GM21825 (cell line): ENCODE results near the gene CBARP.

Source experiments
- ATAC-seq: cut with Tn5 transposase; IDR thresholded peaks from one replicate; pipeline ENCODE4 v1.9.1; 2021; ENCODE audit warnings: mild to moderate bottlenecking, moderate library complexity; ENCODE audit not compliant: unreplicated experiment

Gene CBARP, protein sequence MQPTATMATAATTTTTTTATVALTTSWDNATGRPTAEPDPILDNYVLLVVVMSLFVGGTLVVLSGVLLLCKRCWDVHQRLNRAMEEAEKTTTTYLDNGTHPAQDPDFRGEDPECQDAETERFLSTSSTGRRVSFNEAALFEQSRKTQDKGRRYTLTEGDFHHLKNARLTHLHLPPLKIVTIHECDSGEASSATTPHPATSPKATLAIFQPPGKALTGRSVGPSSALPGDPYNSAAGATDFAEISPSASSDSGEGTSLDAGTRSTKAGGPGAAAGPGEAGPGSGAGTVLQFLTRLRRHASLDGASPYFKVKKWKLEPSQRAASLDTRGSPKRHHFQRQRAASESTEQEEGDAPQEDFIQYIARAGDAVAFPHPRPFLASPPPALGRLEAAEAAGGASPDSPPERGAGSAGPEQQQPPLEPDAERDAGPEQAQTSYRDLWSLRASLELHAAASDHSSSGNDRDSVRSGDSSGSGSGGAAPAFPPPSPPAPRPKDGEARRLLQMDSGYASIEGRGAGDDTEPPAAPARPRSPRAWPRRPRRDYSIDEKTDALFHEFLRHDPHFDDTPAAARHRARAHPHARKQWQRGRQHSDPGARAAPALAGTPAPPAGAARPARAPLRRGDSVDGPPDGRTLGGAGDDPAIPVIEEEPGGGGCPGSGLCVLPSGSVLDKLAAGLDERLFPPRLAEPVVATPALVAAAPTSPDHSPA

DNA sequence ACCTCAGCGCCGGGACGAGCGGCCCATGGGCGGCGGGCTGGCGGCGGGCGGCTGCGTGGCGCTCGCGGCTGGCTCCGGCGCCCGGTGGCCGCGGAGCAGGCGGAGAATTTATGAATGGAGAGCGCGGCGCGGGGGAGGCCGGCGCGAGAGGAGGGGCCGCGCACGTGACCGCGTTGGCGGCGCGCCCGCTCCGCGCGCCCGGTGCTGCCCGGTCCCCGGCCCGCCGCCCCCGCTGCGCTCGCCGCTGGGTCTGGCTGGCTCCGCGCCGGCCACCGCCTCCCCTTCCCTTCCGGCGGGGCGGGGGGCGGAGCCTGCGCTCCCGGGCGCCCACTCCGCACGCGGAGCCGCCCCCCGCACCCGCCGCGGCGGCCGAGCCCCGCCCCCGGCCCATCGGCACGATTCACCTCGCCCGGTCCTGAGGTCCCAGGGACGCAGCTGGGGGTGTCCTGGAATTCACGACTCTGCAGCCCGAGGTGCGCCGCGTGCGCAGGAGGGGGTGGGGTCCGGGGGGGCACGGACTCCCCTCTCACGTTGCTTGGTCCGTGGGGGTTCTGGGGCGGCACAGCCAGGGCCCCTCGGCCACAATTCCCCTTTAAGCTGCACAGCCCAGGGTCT lies at the start of gene CBARP:
Gene CBARP (minus strand): TSS at position 252 of the 615 bp plus-strand sequence. CDS start 1,905 bp downstream, outside the sequence.
- no peak for ATAC-seq

DNA sequence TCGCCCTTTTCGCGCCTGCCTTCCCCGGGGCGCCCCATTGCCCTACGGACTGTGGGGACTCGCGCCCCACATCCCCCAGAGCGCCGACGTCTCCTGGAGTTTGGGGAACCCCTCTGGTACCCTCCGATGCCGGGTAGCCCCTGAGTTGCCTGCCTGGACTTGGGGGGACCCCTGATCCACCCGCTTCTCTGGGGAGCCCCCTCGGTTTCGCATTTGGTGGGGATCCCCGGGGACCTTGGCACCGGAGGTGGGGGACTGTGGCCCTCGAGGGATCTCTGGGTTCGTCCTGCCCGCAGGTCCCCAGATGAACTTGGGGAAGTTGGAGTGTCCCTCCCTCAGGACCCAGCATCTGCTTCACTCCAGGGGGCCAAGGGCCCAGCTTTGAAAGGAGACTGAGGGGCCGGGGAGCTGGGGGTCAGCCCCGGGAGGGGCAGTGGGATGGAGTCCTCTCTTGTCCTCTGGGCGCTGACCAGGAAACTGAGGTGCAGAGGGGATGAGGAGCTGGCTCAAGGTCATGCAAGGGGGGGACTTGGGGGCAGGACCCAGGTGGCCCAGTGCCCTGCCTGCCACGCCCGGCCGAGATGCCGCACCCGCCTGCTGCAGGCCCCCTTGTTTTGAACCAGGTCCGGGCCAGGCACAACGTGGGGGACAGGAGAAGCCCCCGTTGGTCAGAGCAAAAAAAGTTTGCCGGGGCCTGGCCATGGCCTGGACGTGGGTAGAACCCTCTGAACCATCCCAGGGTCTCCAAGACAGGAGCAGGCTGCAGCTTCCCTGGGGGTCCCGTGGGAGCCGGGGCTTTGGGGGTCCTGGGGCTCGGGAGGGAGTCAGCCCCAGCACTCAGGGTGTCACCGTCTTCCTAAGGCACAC lies 48.9 kb upstream of the CBARP start:
- no peak for ATAC-seq

DNA sequence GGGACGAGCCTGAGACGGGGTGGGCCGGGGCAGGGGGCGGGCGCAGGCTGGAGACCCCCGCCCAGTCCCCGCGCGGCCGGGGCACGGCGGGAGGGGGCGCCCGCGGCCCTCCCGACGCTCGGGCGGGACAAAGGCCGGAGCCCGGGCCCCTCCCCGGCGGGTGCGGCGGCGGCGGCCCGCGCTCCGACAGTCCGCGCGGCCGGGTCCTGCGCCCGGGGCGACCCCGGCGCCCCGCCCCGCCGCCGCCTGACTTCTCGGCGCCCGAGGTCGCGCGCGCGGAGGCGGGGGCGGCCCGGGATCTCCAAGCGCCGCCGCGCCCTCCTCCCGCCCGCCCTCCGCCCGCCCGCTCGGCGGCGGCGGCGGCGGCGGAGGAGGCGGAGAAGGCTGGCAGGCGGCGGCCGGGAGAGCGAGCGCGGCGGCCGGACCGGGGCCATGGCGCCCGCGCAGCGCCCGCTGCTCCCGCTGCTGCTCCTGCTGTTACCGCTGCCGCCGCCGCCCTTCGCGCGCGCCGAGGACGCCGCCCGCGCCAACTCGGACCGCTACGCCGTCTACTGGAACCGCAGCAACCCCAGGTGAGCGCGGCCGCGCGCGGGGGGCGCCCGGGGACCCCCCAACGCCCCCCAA lies 48.0 kb upstream of the CBARP start, which contains the start of gene EFNA2:
Gene EFNA2 (plus strand): TSS at position 137 of the 624 bp plus-strand sequence. CDS start 296 bp downstream, at position 433.
- ATAC-seq, result no peak

DNA sequence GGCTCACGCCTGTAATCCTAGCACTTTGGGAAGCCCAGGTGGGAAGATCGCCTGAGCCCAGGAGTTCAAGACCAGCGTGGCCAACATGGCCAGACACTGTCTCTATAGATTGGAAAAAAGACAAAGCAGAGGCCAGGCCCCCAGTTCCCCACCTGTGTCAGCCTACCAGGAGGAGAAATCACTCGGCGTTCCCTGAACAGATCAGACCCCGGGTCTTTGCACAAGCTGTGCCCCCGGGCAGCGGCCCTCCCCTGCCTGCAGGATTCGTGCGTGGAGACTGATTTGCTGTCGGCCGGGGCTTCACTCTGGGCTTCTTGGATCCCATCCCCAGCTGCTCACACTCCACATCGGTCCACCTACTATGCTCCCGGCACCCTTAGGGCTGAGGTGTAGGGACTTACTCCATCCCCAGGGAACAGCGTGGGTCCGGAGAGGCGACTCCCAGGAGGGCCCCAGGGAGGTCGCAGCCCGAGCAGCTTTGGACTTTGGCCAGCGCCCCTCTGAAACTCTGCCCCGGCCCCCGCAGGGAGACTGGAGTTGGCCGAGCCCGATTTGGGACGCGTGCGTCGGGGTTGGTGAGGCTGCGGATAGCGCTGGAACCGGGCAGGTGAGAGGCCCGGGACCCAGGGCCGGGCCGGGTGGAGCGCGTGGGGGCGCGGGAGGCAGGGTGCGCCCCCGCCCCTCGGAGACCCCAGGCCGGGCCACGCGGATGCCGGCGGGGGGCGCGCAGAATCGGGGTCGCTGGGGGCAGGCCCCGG lies 47.4 kb upstream of the CBARP start:
- ATAC-seq, result no peak

DNA sequence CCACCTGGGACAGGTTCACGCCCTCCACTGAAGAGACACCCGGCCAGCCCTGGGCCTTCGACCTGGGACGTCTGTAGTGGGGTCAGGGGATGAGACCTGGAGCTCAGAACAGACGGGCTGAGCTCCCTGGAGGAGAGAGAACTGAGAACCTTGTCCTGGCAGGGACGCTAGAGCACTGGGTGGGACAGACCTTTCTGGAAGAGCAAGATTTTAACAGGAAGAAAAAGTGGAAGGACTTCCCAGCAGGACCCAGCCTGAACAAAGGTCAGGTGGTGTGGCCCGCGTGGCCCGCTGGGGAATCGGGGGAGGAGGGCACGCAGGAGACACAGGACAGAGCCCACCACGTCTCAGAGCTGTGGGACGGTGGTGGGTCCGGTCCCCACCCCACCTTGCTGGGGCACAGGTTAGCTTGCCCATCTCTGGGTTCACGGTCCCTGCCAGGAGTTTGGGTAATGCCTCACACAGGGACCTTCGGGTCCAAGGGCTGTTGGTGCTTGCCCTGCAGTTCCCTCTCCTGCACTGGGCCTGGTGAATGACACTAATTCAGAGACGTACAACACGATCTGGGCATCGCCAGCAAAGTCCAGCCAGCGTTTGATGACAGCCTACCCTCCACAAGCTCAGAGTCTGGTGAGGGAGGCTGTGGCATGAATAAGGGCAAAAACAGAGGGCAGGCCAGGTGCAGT lies 46.6 kb upstream of the CBARP start:
- ATAC-seq, result no peak

DNA sequence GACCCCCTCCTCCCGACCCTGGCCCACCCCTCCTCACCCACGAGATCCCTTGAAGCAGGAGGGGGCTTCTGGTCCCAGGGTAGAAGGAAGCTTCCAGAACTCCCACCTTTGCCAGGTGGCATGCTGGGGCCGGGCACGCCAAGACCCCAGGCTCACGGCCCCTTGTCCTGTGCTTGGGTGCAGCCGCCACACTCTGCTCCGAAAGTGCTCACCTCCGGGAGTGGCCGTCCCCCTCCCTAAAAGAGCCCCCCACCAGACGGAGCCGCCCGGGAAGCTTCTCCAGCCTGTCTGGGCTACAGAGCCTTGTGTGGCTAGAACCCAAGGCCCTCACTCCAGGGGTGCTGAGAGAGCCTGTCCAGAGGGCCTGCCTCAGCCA lies 46.1 kb upstream of the CBARP start:
- no peak for ATAC-seq

DNA sequence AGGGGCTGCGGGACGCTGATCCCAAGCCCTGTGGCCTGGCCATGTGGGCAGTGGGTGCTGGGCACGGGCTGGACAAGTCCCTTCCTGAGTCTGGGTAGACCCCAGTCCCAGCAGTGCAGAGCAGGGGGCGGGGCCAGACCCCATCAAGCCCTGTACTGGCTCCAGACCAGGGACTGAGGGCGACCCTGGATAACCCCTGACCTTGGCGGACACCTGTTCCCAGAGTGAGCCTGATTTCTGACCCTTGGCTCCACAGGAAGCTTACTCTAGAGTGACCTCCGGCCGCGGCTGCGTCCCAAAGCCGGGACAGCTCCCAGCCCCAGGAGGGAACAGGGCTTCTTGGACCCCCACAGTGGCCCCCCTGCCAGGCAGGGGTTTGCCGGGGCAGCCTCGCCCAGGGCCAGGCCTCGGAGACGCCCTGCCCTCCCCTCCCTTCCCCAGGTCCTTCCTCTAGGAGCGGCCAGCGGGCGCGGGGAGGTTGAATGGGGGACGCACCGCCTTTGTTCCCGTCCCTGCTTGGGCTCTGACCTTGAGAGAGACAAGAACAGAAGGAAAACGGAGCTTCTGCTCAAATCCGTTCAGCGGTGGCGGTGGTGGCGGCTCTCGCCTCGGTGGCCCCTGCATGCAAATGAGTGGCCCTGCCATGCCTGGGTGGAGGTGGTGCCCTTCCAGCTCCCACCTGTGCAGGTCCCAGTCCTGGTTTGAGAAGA lies 45.6 kb upstream of the CBARP start:
- ATAC-seq, result no peak

DNA sequence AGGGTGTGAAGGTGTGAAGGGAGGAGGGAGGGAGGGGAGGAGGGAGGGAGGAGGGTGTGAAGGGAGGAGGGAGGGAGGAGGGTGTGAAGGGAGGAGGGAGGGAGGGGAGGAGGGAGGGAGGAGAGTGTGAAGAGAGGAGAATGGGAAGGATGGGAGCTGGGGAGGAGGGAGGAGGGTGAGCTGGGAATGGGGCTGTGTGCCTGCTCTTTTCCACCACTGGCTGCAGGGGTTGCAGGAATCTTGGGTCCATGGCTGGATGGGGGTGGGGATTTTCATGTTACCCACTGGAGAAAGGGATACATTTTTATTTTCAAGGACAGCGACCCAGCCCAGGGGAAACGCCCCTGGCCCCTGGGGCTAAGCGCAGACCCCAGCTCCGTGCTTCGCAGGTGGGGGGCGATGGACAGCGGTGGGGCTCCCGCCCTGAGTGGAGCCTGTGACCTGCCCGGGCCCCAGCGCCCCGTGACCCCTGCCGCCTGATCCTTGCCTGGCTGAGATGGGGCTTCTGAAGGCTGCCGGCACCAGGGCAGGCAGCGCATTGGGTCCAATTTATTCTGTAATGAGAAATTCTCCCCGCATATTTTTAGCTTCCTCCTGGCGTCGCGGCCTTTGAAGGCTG lies 44.9 kb upstream of the CBARP start:
- ATAC-seq, result no peak

DNA sequence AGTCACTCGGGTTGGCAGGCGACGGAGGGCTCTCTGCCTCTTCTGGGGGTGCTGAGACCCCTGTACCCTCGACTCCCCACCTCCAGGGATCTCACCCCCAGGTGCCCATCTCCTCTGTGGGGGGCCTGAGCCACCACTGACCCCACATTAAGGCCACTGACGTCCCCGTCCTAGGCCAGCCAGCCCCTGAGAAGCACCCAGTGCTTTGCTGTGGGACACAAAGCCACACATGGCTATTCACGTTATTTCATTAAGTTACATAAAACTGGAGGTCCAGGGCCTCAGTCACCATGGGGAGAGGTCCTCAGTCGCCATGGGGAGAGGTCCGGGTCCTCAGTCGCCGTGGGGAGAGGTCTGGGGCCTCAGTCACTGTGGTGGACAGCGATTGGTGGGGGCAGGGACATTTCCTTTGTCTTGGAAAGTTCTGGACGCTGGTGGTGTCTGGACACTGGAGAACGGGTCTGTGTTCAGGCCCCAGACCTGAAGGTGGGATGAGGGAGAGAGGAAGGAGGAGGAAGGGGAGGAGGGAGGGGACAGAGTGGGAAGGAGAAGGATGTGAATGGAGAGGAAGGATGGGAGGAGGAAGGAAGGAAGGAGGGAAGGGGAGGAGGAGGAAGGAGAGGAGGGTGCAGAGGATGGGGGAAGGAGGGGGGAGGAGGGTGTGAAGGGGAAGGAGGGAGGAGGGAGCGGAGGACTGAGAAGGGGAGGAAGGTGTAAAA lies 43.9 kb upstream of the CBARP start:
- no peak for ATAC-seq

DNA sequence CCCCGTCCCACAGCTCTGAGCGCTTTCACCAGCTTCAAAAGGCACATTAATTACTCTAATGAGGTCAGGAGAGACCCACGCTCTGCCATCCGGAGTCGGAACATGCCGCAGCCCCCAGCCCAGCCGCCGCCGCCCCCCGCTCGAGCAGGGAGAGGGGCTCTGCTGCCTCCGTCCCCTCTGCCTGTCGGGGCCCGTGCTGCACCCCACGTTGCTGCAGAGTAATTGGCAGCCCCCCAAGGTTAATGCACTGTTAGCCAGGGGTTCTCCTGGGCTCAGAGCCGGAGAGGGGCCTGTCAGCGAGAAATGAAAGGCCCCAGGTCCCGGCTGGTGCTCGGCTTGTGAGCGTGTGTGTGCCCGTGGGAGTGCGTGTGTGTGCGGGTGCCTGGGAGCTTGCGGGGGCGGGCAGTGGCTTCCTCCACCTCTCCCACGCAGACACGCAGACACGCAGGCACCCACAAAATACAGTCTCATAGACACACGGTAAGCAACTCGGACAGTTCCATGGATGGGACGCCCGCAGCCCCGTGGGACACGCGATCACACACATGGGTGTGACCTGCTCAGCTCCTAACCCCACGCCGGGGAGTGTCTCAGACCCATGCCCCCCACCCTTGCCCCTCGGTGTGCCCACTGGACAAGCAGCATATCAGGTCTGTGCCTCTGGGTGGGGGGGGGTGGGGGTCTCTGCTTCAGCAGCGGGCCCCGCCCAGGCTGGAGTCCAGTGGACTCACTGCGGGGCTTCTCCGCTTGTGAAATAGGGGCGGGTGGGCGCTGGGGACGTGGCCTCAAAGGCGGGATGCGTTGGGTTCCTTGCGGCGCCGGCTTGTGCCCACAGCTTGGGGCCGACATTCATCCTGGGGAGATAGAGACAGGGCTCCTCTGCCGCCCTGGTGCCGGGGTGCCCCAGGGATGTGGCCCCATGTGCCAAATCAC lies 43.1 kb upstream of the CBARP start:
- ATAC-seq, result no peak

DNA sequence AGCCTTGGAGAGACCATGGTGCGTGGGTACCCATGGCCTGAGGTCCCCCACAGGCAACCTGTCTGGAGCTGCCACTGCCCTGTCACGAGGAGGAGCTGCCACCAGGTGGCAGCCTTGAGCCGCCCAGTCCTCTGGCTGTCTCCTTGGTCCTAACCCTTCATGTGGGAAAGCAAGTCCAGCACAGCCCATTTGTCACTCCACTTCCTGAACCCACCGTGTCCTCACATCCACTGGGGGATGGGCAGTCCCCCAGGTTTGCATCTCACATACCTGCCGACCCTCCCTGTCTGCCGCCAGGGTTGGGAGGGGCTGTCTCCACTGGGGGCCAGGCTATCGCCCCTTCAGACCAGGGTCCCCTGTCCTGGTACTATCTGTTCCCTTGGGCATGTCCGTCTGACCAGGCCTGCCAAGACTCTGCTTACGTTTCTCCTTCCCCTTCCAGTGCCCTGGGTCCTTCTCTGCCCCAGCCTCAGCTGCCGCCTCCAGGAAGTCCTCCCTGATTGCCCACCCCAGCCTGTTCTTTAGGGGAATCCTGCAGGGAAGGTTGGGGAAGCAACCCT lies 42.1 kb upstream of the CBARP start:
- ATAC-seq, result no peak

DNA sequence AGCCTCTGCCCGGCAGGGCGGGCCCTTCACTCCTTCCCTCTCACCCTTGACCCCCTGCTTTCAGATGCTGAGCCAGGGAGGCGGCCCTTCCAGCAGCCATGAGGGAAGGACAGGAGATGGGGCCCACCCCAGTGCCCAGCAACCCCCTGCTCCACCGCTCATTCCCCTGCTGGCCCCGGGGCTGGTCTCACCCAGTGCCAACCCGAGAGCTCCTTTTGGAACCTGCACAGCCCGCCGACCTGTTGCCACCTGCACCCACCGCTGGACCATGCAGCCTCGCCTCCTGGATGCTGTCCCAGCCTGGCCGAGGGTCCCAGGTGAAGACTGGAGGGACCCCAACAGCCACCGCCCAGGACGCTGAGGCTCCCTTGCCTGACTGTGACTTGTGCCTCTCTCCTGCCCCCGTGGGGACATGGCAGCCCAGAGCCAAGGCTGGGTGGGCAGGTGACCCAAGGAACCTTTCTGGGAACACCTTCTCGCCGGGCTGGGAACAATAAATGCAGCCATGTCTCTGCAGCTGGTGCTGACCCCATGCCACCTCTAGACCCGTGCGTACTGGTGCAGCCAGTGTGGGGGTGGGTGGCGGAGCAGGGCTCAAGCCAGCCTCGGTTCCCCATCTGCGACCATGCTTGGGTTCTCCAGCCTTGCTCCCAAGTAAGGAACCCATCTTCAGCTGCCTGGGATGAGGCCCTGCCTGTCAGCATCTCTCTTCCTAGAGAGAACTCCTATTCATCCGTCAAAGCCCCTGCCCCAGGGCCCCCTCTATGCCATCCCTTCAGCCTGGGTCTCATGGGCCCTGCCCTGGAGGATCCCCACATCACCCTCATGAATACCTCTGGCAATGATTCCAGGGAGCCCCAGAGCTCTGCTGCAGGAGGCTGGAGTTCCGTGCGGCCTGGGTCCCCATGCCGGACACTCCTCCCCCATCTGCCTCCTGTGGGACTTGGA lies 41.2 kb upstream of the CBARP start:
- no peak for ATAC-seq

DNA sequence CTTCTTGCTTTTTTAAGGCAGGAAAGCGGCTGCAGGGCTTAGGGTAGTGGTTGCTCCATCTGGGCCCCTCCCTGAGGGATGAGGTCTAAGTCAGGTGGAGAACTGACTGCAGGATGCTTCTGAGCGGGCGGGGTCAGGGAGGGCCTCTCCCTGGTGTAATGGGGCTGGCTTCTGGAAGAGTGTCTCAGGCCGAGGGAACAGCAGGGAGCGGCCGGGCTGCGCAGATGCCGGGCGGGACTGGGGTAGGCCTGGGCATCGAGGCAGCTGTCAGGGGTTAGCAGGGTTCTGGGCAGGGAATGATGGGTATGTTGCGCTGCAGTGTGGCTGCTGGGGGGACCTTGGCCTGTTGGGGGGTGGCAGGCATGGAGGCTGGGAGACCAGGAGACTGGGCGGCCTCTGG lies 40.3 kb upstream of the CBARP start:
- ATAC-seq, result no peak

DNA sequence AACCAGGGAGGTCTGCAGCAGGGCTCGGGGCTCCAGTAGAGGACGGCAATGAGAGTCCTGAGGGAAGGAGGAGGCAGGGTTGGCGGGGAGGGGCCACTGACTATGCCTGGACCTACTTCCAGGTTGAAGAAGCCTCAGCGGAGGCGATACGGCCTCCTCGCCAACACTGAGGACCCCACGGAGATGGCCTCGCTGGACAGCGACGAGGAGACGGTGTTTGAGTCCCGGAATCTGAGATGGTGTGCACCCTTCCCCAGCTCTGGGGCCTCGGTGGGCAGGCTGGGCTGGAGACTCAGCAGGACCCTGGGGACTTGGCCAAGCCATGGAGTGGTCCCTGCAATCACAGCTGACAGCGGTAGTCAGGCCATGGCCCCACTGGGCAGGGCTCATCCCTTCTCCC lies 39.3 kb upstream of the CBARP start:
- ATAC-seq, result no peak

DNA sequence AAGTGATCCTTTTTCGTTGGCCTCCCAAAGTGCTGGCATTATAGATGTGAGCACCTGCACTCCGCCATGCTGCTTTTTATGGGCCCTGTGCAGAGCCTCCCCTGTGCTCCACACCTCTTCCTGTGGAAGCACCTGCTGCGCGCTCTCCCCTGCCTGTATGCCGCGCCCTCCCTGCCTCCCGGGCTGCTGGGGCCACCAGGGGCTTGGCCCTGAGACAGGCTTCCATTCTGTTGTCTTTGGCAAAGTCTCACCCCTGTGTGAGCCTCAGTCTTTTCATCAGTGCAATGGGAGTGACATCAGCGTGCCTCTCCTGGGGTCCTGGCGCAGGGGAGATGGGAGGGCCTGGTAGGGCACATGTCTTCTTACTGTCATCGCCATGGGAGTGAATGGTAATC lies 38.8 kb upstream of the CBARP start:
- no peak for ATAC-seq
